Upper lobe of left lung (tissue), 6 donors: ENCODE results near the gene PDZD2. TPM values are rescaled to one million over a fixed set of nuclear protein-coding genes. Genes with fewer than 3 reads are reported as not detected.
A peak's percentile ranks its signal among the peaks of the same experiment; 100 is the strongest.

ENCODE experiments used
- ATAC-seq, 2 donors: fragments of 200-7000 bp; cut with Tn5 transposase; one replicate each; pipeline ENCODE4 v1.9.1; 2022; ENCODE audit warnings: mild to moderate bottlenecking in 2 of 2, moderate library complexity in 2 of 2; ENCODE audit not compliant: low FRiP score in 2 of 2
- DNase-seq, 2 donors: peaks; one replicate each; pipeline ENCODE4 v3.0.0-alpha.2; 2019 to 2020
- H3K27ac ChIP-seq, 4 donors: fragments of 200-600 bp; sonication (generic); one replicate each; pipeline ENCODE4 v1.5.1; 2016 to 2019
- H3K27me3 ChIP-seq, 4 donors: fragments of 200-600 bp; sonication (generic); one replicate each; pipeline ENCODE4 v1.5.1; 2017 to 2019
- H3K36me3 ChIP-seq, 4 donors: fragments of 200-600 bp; sonication (generic); one replicate each; pipeline ENCODE4 v1.5.1; 2016 to 2019
- H3K4me1 ChIP-seq, 4 donors: fragments of 200-600 bp; sonication (generic); one replicate each; pipeline ENCODE4 v1.5.1; 2018 to 2019
- H3K4me3 ChIP-seq, 4 donors: fragments of 200-600 bp; sonication (generic); one replicate each; pipeline ENCODE4 v1.5.1; 2017 to 2019; ENCODE audit warnings: mild to moderate bottlenecking in 2 of 4, moderate library complexity in 1 of 4
- H3K9me3 ChIP-seq, 4 donors: fragments of 200-600 bp; sonication (generic); one replicate each; pipeline ENCODE4 v1.5.1; 2018 to 2019
- EP300 ChIP-seq, 4 donors: sonication (generic); formaldehyde crosslinking; IDR thresholded peaks; one replicate each; pipeline ENCODE4 v1.5.1; 2017; ENCODE audit warnings: antibody characterized with exemption in 4 of 4, control low read depth in 2 of 4
- POLR2A ChIP-seq, 4 donors: fragments of 450-650 bp; IDR thresholded peaks; one replicate each; pipeline ENCODE4 v1.5.1; 2016 to 2017; ENCODE audit warnings: antibody characterized with exemption in 4 of 4, mild to moderate bottlenecking in 2 of 4
- POLR2AphosphoS5 ChIP-seq, 2 donors: sonication (generic); formaldehyde crosslinking; IDR thresholded peaks; one replicate each; pipeline ENCODE4 v1.5.1; 2017; ENCODE audit warnings: antibody characterized with exemption in 2 of 2
- WGBS, 2 donors: methylation state at CpG; one replicate each; pipeline ENCODE4 v1.1.5; 2017 to 2018; 5-methylcytosine and 5-hydroxymethylcytosine counted together
- total RNA-seq, 6 donors: library from RNA; depleted of rRNA in 4 of 6; stranded (reverse); fragments of >200 nt in 4 of 6; gene quantifications; one replicate each; pipeline versions ENCODE4 v1.1.0 to v1.2.1, GENCODE V29; 2016 to 2021
- TF ChIP-seq, protein P1 (sequence below), 6 experiments: fragments of 450-650 bp in 4 of 6; fragments of 200-600 bp in 2 of 6; sonication (generic) in 2 of 6; IDR thresholded peaks; one replicate each; pipeline ENCODE4 v1.5.1; 2016 to 2019; ENCODE audit warnings: antibody characterized with exemption in 6 of 6
- donor health status: DM: no; HTN: no; CAD: no; lungs with moderate emphysema.
- donor health status: DM: no; HTN: yes; CAD: no; lungs with severe emphysema.

Gene PDZD2
- total RNA-seq, 6 donors from 2014 or later = 53.4 to 73.6 (median 68.4) TPM

DNA sequence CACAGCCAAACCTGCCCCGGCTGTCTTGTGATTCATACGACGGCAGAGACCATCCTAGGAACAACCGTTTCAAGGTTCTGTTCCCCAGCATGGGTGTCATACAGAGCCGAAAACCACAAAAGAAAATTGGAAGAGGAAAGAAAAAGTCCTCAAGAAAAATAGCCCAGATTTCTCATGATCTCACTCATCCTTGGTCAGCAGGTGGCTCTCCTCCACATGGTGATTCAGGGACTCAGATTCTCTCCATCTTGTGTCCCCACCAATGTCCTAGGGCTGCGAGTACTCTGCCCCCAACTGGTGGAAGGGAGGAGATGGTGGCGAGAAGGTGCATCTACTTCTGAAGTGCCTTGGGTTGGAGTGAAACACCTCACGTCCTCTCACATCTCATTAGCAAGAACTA lies 25.6 kb downstream of the PDZD2 start:
- H3K4me3 ChIP-seq = no peak overlapping the region
- H3K9me3 ChIP-seq = no peaks in the 10 kb centered on the region
- ATAC-seq (peak in 1 of 2 donors; percentile 25), DNase-seq (no peak)
- H3K36me3 ChIP-seq = no peaks in the 10 kb centered on the region
- WGBS, 2 donors = 87 to 89% methylated on average over 8 of the region's 8 CpGs
- H3K27me3 ChIP-seq = no peaks in the 10 kb centered on the region
- TF ChIP-seq, protein P1, sequence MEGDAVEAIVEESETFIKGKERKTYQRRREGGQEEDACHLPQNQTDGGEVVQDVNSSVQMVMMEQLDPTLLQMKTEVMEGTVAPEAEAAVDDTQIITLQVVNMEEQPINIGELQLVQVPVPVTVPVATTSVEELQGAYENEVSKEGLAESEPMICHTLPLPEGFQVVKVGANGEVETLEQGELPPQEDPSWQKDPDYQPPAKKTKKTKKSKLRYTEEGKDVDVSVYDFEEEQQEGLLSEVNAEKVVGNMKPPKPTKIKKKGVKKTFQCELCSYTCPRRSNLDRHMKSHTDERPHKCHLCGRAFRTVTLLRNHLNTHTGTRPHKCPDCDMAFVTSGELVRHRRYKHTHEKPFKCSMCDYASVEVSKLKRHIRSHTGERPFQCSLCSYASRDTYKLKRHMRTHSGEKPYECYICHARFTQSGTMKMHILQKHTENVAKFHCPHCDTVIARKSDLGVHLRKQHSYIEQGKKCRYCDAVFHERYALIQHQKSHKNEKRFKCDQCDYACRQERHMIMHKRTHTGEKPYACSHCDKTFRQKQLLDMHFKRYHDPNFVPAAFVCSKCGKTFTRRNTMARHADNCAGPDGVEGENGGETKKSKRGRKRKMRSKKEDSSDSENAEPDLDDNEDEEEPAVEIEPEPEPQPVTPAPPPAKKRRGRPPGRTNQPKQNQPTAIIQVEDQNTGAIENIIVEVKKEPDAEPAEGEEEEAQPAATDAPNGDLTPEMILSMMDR (IDR thresholded peaks at IDR 0.05) = no peak
- TF ChIP-seq EP300 (IDR thresholded peaks at IDR 0.05) = no peak
- TF ChIP-seq POLR2A (IDR thresholded peaks at IDR 0.05) = no peak
- no peak for TF ChIP-seq POLR2AphosphoS5 (IDR thresholded peaks at IDR 0.05)
- no peaks in the 10 kb centered on the region for H3K4me1 ChIP-seq
- no peak overlapping the region for H3K27ac ChIP-seq

DNA sequence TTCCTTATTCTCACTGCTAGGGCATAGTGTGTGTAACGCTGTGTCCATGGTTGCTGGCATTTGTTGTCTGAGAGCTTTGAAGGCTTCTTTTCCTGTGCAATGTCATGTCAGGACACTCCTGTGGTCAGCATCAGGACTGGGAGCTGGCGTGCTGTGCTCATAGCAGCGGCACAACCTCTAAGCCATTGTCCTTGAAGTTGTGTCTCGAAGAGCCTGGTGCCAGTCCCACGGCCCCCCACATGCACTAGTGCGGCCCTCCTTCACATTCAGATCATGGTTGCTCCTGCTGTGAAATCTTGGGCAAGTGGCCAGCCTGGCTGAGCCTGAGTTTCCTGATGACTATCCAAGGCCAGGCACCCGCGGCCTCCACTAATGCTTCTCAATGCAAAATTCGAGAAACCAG lies 32.4 kb downstream of the PDZD2 start:
- WGBS, 2 donors = 68 to 73% methylated on average over 6 to 9 of the region's 9 CpGs
- Histone ChIP-seq H3K9me3 (no peaks in the 10 kb centered on the region), H3K27ac (no peak overlapping the region), H3K4me1 (no peaks in the 10 kb centered on the region), H3K36me3 (no peaks in the 10 kb centered on the region), H3K4me3 (no peak overlapping the region), H3K27me3 (no peaks in the 10 kb centered on the region)
- TF ChIP-seq EP300 (IDR thresholded peaks at IDR 0.05) (no peak), POLR2AphosphoS5 (IDR thresholded peaks at IDR 0.05) (no peak), POLR2A (IDR thresholded peaks at IDR 0.05) (no peak)
- TF ChIP-seq, protein P1 (IDR thresholded peaks at IDR 0.05) = no peak
- DNase-seq = no peak
- no peak for ATAC-seq

DNA sequence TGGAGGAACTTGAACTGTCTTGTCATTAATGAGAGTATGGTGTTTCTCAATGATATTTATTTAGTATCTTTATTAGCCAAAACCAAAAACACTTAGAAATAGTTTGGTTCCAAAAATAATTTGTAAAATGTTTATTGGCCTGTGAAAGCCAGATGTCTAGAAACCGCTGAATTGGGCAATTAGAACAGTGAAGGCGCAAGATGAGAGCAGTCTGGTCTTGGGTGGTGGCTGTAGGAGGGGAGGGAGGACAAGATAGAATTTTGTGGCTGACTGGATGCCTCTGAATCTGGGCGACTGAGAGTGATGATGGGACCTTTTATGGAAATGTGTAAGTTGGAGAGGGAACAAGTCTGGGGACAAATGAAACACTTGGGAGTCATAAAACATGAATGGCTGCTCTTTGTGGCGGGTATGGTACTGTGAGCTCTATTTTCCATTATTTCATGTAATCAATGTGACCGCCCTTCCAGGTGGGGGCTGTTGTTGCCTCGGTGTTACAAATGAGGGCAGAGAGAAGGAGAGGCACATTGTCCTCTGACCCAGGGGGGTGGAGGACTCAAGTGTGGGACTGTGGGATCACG lies 35.5 kb downstream of the PDZD2 start:
- Histone ChIP-seq H3K27me3 (no peaks in the 10 kb centered on the region), H3K36me3 (no peaks in the 10 kb centered on the region), H3K27ac (no peak overlapping the region), H3K4me1 (no peaks in the 10 kb centered on the region), H3K9me3 (no peaks in the 10 kb centered on the region), H3K4me3 (no peak overlapping the region)
- TF ChIP-seq POLR2A (IDR thresholded peaks at IDR 0.05) (no peak), EP300 (IDR thresholded peaks at IDR 0.05) (no peak), POLR2AphosphoS5 (IDR thresholded peaks at IDR 0.05) (no peak)
- TF ChIP-seq, protein P1 (IDR thresholded peaks at IDR 0.05) = no peak
- DNase-seq (no peak), ATAC-seq (no peak)
- 85 to 87% methylated on average over 7 of the region's 7 CpGs for WGBS, 2 donors

DNA sequence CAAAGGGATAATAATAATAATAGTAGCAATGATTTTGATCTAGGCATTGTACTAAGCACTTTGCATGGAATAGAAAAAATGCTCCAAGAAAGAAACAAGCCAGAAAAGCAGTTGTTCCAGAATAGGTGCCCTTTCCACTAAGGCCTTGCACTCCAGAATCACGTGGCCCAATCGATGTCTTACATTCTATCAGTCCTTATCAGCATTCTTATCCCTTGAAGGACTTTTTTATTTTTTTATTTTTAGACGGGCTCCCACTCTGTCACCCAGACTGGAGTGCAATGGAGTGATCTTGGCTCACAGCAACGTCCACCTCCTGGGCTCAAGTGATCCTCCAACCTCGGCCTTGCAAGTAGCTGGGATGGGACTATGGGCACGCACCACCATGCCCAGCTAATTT lies 36.5 kb downstream of the PDZD2 start:
- Histone ChIP-seq H3K27me3 (no peaks in the 10 kb centered on the region), H3K27ac (no peak overlapping the region), H3K4me3 (no peak overlapping the region), H3K4me1 (no peaks in the 10 kb centered on the region), H3K36me3 (no peaks in the 10 kb centered on the region), H3K9me3 (no peaks in the 10 kb centered on the region)
- no peak for TF ChIP-seq POLR2A (IDR thresholded peaks at IDR 0.05)
- no peak for TF ChIP-seq POLR2AphosphoS5 (IDR thresholded peaks at IDR 0.05)
- TF ChIP-seq, protein P1 (IDR thresholded peaks at IDR 0.05) = no peak
- TF ChIP-seq EP300 (IDR thresholded peaks at IDR 0.05) = no peak
- no peak for DNase-seq
- 61 to 64% methylated on average over 6 of the region's 6 CpGs for WGBS, 2 donors
- ATAC-seq = no peak

DNA sequence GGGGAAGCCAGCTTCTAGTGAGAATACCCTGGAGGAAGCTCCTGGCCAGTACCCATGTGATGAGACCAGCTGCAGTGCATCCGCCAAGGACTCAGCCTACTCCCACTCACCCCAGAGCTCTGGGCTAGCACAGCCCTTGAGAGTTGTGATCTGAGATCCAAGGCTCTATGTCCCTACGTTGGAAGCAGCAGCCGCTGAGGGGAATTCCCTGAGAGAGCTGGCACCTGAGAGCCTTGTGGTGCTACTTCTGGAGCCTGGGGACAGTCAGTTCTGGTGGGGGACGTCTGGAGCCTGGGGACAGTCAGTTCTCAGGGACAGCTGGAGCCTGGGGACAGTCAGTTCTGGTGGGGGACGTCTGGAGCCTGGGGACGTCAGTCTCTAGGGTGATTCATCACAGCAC lies 39.2 kb downstream of the PDZD2 start:
- DNase-seq (no peak), ATAC-seq (no peak)
- no peak for TF ChIP-seq EP300 (IDR thresholded peaks at IDR 0.05)
- TF ChIP-seq POLR2A (IDR thresholded peaks at IDR 0.05) = no peak
- no peak for TF ChIP-seq POLR2AphosphoS5 (IDR thresholded peaks at IDR 0.05)
- TF ChIP-seq, protein P1 (IDR thresholded peaks at IDR 0.05) = no peak
- Histone ChIP-seq H3K4me3 (no peak overlapping the region), H3K27me3 (no peaks in the 10 kb centered on the region), H3K9me3 (no peaks in the 10 kb centered on the region), H3K27ac (no peak overlapping the region), H3K36me3 (no peaks in the 10 kb centered on the region), H3K4me1 (no peaks in the 10 kb centered on the region)
- 59 to 67% methylated on average over 1 to 6 of the region's 6 CpGs for WGBS, 2 donors
